Stimulated activated CD8-positive, alpha-beta memory T cell treated with anti-CD3 and anti-CD28 coated beads, Interleukin-4, amount 100 ng/mL, for 4 hours (primary cell): ENCODE results near the gene WDR62.
"Not testable (repeated sequence)": the region's sequence is repeated elsewhere in the genome, so short reads cannot be mapped to it uniquely, and the experiment has no call there.

Source experiments
- DNase-seq, 2 donors: peaks; one replicate each; pipeline ENCODE4 v3.0.0-alpha.2; 2020; ENCODE audit warnings: low read depth in 2 of 2, low spot score in 1 of 2

Gene WDR62

DNA sequence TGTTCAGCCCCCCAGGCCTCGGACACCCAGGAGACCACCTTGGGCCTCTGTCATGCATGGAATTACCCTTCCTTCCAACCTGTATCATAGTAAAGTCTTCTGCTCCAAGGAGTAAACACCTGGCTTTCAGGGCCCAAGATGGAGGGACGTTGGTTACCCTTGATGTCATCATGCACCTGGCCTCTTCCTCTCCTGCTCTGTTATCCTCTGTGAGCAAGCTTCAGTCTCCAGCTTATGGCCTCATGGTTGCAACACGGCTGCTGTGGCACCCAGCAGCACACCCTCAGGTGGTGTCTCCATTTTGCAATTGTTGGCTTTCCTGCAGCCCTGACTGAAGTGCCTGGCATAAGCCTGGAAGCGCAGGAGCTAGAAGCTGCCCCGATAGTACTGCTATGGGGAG is 52.3 kb downstream of the WDR62 start:
- no peak for DNase-seq

DNA sequence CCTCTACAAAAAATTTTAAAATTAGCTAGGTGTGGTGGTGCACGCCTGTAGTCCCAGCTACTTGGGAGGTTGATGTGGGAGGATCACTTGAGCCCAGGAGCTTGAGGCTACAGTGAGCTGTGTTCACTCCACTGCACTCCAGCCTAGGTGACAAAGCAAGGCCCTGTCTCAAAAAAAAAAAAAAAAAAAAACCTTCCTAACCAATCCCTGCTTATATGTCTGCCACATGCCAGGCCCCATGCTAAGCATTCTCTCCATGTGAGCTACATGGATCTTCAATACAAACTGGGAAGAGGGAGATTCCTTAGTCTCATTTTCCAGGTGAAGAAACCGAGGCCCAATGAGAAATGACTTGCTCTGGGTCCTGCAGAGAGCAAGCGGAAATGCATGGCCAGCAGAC is 54.0 kb downstream of the WDR62 start:
- DNase-seq, result no peak

DNA sequence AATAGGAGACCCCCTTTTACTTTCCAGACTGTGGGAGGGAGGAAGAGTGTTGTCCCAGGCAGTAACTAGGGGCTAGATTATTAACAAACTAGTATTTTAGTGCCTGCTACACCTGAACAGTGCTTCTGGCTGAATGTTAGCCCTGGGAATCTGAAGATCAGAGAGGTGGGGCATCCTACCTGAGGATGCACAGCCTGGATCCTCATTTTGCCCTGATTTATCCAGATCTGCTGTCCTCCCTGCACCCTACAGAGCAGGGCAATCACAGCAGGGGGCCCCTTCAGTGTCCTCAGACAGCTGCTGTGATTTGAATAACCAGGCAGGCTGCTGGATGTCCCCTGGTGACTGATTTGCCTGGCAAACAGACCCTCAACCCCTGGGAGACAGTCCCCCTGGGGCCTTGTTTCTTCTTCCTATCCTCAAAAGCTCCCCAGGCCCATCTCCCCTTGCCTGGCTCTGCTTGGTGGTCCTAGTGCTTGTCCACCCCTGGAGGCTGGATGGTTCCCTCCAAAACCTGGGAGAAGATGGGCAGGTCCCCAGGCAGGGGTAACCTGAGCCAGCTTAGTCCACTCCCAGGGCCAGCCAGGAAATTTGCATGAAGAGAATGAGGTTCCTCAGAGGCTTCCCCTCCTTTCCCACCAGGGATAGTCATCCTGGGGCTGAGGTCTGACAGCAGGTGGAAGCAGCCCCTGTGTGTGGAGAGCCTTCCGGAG is 55.9 kb downstream of the WDR62 start, which contains the start of gene OVOL3:
OVOL3 (plus strand) TSS at position 657 of the 713 bp plus-strand sequence. CDS start 60 bp downstream, outside the sequence.
- no peak for DNase-seq

DNA sequence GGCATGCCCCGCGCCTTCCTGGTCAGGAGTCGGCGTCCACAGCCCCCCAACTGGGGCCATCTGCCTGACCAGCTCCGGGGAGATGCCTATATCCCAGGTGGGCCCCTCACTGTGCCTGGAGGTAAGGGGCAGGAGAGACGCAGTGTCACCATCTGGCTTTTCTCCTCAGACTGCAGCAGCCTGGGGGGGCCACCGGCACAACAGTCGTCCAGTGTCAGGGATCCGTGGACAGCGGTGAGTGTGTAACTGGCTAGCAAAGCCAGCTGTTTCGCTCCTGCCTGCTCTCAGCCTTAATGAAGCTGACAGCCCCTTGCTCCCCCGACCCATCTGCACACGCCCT is 56.5 kb downstream of the WDR62 start:
- no peak for DNase-seq

GRCh38 chr19:36112678-36113077 is 58.0 kb downstream of the WDR62 start:
- no peak for DNase-seq

GRCh38 chr19:36113425-36113824 is 58.7 kb downstream of the WDR62 start:
- no peak for DNase-seq

GRCh38 chr19:36113894-36114720 is 59.4 kb downstream of the WDR62 start:
- DNase-seq, result no peak

- DNase-seq, result peak; percentile 94 to 98
Measured at GRCh38 chr19:36114721-36115452, 60.2 kb downstream of the WDR62 start, which contains the start of gene POLR2I. POLR2I (minus strand) TSS chr19:36114875; CDS start chr19:36114856, 19 bp downstream.

DNA sequence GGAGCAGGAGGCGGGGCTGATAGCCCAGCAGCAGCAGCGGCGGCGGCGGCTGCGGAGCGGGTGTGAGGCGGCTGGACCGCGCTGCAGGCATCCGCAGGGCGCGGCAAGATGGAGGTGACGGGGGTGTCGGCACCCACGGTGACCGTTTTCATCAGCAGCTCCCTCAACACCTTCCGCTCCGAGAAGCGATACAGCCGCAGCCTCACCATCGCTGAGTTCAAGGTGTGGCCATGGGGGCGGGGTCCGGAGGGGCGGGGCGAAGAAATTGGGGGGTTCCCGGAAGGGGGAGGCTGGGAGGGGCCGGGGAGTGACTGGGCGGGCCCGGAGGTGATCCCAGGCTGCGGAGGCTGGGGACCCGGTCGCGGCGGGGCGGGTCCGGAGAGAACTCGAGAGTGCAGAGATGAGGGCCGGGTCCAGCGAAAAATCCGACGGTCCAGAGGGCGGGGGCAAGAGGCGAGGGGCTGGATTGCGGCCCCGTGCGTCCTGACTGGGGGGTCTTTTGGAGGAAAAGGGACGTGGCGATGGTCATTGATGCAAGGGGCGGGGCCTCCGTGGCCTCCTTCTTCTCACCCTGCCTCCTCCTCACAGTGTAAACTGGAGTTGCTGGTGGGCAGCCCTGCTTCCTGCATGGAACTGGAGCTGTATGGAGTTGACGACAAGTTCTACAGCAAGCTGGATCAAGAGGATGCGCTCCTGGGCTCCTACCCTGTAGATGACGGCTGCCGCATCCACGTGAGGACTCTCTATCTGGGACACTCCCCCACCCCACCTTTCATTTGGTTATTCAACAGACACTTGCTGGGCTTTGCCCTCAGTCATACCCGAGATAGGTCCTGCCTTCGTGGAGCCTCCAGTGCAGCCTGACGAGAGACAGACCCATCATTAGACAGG is 61.0 kb downstream of the WDR62 start, which contains the start of gene TBCB:
TBCB (plus strand) TSS at position 16 of the 891 bp plus-strand sequence; CDS start at position 109, 93 bp downstream.
- peak; percentile 83 to 85 for DNase-seq

DNA sequence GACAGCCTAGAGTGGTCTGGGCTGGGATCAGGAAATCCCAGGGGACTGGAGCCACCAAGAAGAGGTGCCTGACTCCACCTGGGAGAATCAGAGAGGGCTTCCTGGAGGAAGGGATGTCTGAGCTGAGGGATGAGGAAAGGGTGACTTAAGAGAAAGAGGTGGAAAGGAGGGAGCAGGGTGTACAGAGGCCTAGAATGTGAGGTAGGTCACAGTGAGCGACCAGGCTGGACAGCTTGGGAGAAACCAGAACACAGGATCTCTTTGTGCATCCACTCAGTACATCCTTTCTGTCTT is 61.6 kb downstream of the WDR62 start:
- no peak for DNase-seq

- DNase-seq, result no peak
Measured at GRCh38 chr19:36120092-36120983, 65.6 kb downstream of the WDR62 start.

- no peak for DNase-seq
Measured at GRCh38 chr19:36120984-36121358, 66.3 kb downstream of the WDR62 start.

DNA sequence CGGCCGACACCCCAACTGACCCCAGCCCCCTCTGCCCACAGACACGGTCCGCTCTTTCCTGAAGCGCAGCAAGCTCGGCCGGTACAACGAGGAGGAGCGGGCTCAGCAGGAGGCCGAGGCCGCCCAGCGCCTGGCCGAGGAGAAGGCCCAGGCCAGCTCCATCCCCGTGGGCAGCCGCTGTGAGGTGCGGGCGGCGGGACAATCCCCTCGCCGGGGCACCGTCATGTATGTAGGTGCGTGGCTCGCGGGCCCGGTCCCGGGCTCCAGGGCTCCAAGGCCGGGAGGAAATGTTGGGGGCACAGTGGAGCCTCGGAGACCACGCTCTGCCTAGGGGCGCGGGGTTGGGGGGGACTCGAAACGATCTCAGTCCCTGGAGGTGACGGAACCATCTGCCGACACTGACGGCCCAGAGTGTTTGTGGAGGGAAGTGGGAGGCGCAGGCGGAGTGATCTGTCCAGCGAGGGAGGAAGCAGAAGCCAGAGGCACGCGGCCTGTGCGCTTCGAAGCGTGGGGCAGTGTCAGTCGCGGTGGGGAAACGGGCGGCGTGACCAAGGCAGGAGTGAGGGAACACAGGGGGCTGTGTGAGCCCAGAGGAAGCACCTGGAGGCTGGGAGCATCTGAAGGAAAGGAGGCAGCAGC is 66.9 kb downstream of the WDR62 start:
- no peak for DNase-seq

DNA sequence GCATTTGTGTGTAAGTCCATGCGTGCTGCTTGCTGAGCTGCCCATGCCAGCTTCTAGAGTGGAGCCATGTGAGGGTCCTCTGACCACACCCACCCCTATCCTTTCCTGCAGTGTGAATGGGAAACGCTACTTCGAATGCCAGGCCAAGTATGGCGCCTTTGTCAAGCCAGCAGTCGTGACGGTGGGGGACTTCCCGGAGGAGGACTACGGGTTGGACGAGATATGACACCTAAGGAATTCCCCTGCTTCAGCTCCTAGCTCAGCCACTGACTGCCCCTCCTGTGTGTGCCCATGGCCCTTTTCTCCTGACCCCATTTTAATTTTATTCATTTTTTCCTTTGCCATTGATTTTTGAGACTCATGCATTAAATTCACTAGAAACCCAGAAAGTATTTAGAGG is 70.9 kb downstream of the WDR62 start:
- DNase-seq, result no peak

DNA sequence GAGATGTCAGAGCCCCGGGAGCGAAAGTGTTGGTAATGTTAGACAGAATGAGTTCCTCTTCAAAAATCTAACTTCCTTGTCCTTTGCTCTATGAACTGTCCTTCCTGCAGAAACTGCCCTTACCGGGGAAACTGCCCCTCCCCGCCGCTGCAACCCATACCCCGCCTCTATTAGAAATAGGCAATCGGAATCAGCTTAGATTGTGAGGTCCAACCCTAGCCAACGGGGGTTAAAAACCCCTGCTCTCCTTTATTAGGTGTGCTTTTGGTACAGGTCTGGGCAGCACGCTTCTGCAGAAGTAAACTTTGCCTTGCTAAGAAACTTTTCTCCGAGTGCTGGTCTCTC is 73.7 kb downstream of the WDR62 start:
- DNase-seq, result no peak

GRCh38 chr19:36131221-36131620 is 76.5 kb downstream of the WDR62 start:
- not testable (repeated sequence) for DNase-seq

DNA sequence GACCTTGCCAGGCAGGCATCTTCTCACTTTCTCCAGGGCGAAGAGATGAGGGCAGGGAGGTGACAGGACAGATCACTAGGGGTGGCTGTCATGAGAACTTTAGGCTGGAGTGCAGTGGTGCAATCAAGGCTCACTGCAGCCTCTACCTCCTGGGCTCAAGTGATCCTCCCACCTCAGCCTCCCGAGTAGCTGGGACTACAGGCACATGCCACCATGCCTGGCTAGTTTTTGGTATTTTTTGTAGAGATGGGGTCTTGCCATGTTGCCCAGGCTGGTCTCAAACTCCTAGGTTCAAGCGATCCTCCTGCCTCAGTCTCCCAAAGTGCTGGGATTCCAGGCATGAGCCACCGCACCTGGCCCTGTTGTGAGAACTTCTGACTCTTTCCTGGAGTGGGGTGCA is 80.2 kb downstream of the WDR62 start:
- DNase-seq, result not testable (repeated sequence)

- no peak for DNase-seq
Measured at GRCh38 chr19:36136964-36137686, 82.4 kb downstream of the WDR62 start.

DNA sequence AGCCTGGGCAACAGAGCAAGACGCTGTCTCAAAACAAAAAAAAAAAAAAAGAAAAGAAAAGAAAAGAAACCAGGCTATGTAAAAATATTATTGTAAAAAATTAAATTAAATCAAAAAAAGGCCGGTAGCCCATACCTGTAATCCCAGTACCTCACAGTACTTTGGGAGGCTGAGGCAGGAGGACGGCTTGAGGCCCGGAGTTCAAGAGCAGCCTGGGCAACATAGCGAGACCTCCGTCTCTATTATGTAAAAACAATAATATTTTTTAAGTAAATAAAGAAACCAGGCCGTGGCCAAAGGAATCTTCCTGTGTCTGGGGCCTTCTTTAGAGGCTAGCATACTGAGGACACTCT is 84.4 kb downstream of the WDR62 start:
- DNase-seq, result no peak
